Heart right ventricle (tissue), 16 donors: ENCODE results near the gene PARP6. TPM values are rescaled to one million over a fixed set of nuclear protein-coding genes. Genes with fewer than 3 reads are reported as not detected.

Experiments used
- ATAC-seq, 8 donors: fragments of 200-7000 bp; cut with Tn5 transposase; one replicate each; pipeline ENCODE4 v1.9.1; 2020; ENCODE audit warnings: mild to moderate bottlenecking in 8 of 8, moderate library complexity in 8 of 8, moderate number of reproducible peaks in 1 of 8
- DNase-seq, 2 donors: peaks; one replicate each; pipeline ENCODE4 v3.0.0-alpha.2; 2020
- H3K27ac ChIP-seq, 10 donors: fragments of 200-600 bp; sonication (generic) in 2 of 10; one replicate each; pipeline versions ENCODE4 v1.5.0 to v1.8.0; 2020 to 2022; ENCODE audit warnings: mild to moderate bottlenecking in 3 of 10
- H3K27me3 ChIP-seq, 7 donors: fragments of 200-600 bp; one replicate each; pipeline ENCODE4 v1.8.0; 2021 to 2022; ENCODE audit warnings: mild to moderate bottlenecking in 2 of 7
- H3K36me3 ChIP-seq, 9 donors: fragments of 200-600 bp; sonication (generic) in 1 of 9; one replicate each; pipeline versions ENCODE4 v1.5.0 to v1.8.0; 2020 to 2022; ENCODE audit warnings: mild to moderate bottlenecking in 2 of 9
- H3K4me1 ChIP-seq, 9 donors: fragments of 200-600 bp; sonication (generic) in 1 of 9; one replicate each; pipeline versions ENCODE4 v1.5.0 to v1.8.0; 2020 to 2022; ENCODE audit warnings: mild to moderate bottlenecking in 4 of 9
- H3K4me3 ChIP-seq, 10 donors: fragments of 200-600 bp; sonication (generic) in 2 of 10; one replicate each; pipeline versions ENCODE4 v1.5.0 to v1.8.0; 2020 to 2022; ENCODE audit warnings: mild to moderate bottlenecking in 7 of 10, moderate library complexity in 2 of 10
- H3K9me3 ChIP-seq, 11 donors: fragments of 200-600 bp in 10 of 11; sonication (generic) in 2 of 11; one replicate each; pipeline versions ENCODE4 v1.5.0 to v1.8.0; 2013 to 2022; ENCODE audit warnings: mild to moderate bottlenecking in 2 of 11, control low read depth in 1 of 11, moderate library complexity in 1 of 11
- CTCF ChIP-seq, 9 donors: fragments of 200-600 bp; sonication (generic) in 2 of 9; IDR thresholded peaks; one replicate each; pipeline versions ENCODE4 v1.5.0 to v1.8.0; 2021 to 2022; ENCODE audit warnings: antibody characterized with exemption in 9 of 9, mild to moderate bottlenecking in 5 of 9, moderate library complexity in 1 of 9
- WGBS, 2 donors: extraction: QIAGEN DNeasy Blood & Tissue Kit; methylation state at CpG; one replicate each; pipeline ENCODE4 v1.1.7; 2013; ENCODE audit warnings: inconsistent platforms in 1 of 2; 5-methylcytosine and 5-hydroxymethylcytosine counted together
- intact Hi-C, 10 donors: fragments of 100-400 bp; cut with DNase I; formaldehyde crosslinking; loops; one replicate each; pipeline versions ENCODE4 v1.11.1 to v1.14.2; 2022
- polyA plus RNA-seq, 2 donors: library from polyadenylated mRNA; stranded (reverse); fragments of 200-250 nt; gene quantifications; one replicate each; pipeline ENCODE4 v1.2.3, GENCODE V29; 2013
- total RNA-seq, 10 donors: library from RNA; stranded (reverse); fragmentation: NEBNext Ultra II Directional in 3 of 10; extraction: Animal tissue kit (Norgen Biotek cat#: 25700) in 3 of 10; gene quantifications; one replicate each; pipeline versions ENCODE4 v1.2.1 to v1.2.4, GENCODE V29; 2021 to 2023
- donor health status: Arrhythmogenic right ventricular cardiomyopathy.
- donor health status: ischemic (EF 13 %, LVEDD 7.1; RV severe dilation, severe dysfunction).
- donor health status: healthy with polysubstance abuse.
- donor health status: DM: no; HTN: yes; CAD: no.
- donor health status: DM: no; HTN: no; CAD: no.
- donor health status: ischemic (EF 25% LVEDD 6.9; RV normal size, moderate dysfunction).
- donor health status: ischemic (EF 25% LVEDD 5.7; RV mildly dilated, moderate dysfunction).
- donor health status: healthy.
- donor health status: DM: yes; HTN: yes; CAD: no.
- donor health status: Ischemic cardiomyopathy.
- donor health status: ischemic (EF 35%, LVEDD 5.7; RV mildly dilated, moderate dysfunction).
- donor health status: nonischemic (EF 11% LVEDD 7.7; RV severe dilation, severe dysfunction).
- donor health status: DM: yes; HTN: yes; CAD: no.
- donor health status: PGD.
- donor health status: ischemic (EF 29% LVEDD 5.4; RV normal size, mild dysfunction).
- donor health status: nonischemic (EF 23%, LVEDD 6.1; RV moderate dilation, normal function).

PARP6 gene
- total and polyA plus RNA-seq, 12 donors: 28.2 to 113 (median 37.6) TPM

- DNase-seq: no peak
- Histone ChIP-seq H3K4me1 (peaks cover 0 to 14% (median 4%) of the 10 kb centered on the region in 9 donors), H3K27me3 (peaks cover 0 to 30% (median 9%) of the 10 kb centered on the region in 7 donors), H3K36me3 (no peaks in the 10 kb centered on the region), H3K9me3 (no peaks in the 10 kb centered on the region), H3K27ac (no peak overlapping the region), H3K4me3 (no peak overlapping the region)
- no peak for TF ChIP-seq CTCF (IDR thresholded peaks at IDR 0.05)
- intact Hi-C loops: loop anchor here in 1 of 10 donors (10.0 kb wide), 1 partner anchor 92 kb away; no protein-coding TSS in a partner anchor
- 86 to 87% methylated on average over 3 of the region's 3 CpGs for WGBS, 2 donors
- no peak for ATAC-seq
Observed at GRCh38 chr15:72192416-72192815, 79.9 kb downstream of the PARP6 start.

Other genes starting within 250 kb of the PARP6 start
- gene MYO9A, start 154.4 kb downstream of the PARP6 start, total RNA-seq: 10 to 100 TPM; 23.4 to 36.9 (median 30.0) TPM
- 1 to 10 TPM; 3.7 to 4.4 TPM for gene MYO9A, start 154.4 kb downstream of the PARP6 start, polyA plus RNA-seq
- 1 to 10 TPM; 5.2 to 8.8 (median 6.7) TPM for gene SENP8, start 154.2 kb downstream of the PARP6 start, total RNA-seq
- 1 to 10 TPM; 1.8 to 3.2 TPM for gene SENP8, start 154.2 kb downstream of the PARP6 start, polyA plus RNA-seq
- gene GRAMD2A, start 74.8 kb downstream of the PARP6 start, total RNA-seq: under 1 TPM in 1 of 10 donors, not detected in 9; 0.20 TPM
- under 1 TPM in 1 of 2 donors, not detected in 1; 0.06 TPM for gene GRAMD2A, start 74.8 kb downstream of the PARP6 start, polyA plus RNA-seq
- gene PKM, start 41.4 kb downstream of the PARP6 start, total RNA-seq: 1,000 to 10,000 TPM in 6 of 10 donors, 100 to 1,000 TPM in 4; 851 to 1,508 (median 1,153) TPM
- gene PKM, start 41.4 kb downstream of the PARP6 start, polyA plus RNA-seq: 100 to 1,000 TPM; 549 to 755 TPM
- gene CELF6, start 47.6 kb upstream of the PARP6 start, total RNA-seq: 1 to 10 TPM in 2 of 10 donors, under 1 TPM in 8; 0.21 to 1.2 (median 0.72) TPM
- gene CELF6, start 47.6 kb upstream of the PARP6 start, polyA plus RNA-seq: 1 to 10 TPM; 1.4 to 5.1 TPM
- gene HEXA, start 103.5 kb upstream of the PARP6 start, total RNA-seq: 100 to 1,000 TPM in 1 of 10 donors, 10 to 100 TPM in 9; 63.3 to 129 (median 77.3) TPM
- gene HEXA, start 103.5 kb upstream of the PARP6 start, polyA plus RNA-seq: 10 to 100 TPM; 48.8 to 83.6 TPM
- not detected for gene TMEM202, start 125.8 kb upstream of the PARP6 start, total RNA-seq
- gene TMEM202, start 125.8 kb upstream of the PARP6 start, polyA plus RNA-seq: not detected
- gene ARIH1, start 201.8 kb upstream of the PARP6 start, total RNA-seq: 100 to 1,000 TPM; 148 to 231 (median 188) TPM
- 10 to 100 TPM; 23.1 to 28.9 TPM for gene ARIH1, start 201.8 kb upstream of the PARP6 start, polyA plus RNA-seq